ENCODE results near the gene AADACL4.

AADACL4 gene

GRCh38 chr1:12613180-12613579, 30.7 kb upstream of the AADACL4 start:
- no peak for DNase-seq (ENCODE audit: low spot score)

GRCh38 chr1:12614402-12615158, 29.3 kb upstream of the AADACL4 start:
- no peak for DNase-seq (ENCODE audit: low spot score)

- no peak for DNase-seq (ENCODE audit: low spot score)
These were observed 28.6 kb upstream of the AADACL4 start for GRCh38 chr1:12615159-12615864.

GRCh38 chr1:12615865-12616708, 27.8 kb upstream of the AADACL4 start:
- no peak for DNase-seq (ENCODE audit: low spot score)

- no peak for DNase-seq (ENCODE audit: low spot score)
These were observed 27.0 kb upstream of the AADACL4 start for GRCh38 chr1:12616709-12617373.

GRCh38 chr1:12617511-12617900, 26.4 kb upstream of the AADACL4 start:
- no peak for DNase-seq (ENCODE audit: low spot score)

GRCh38 chr1:12617901-12618660, 25.8 kb upstream of the AADACL4 start, which contains the start of gene DHRS3:
DHRS3 (minus strand) TSS chr1:12618210; CDS start chr1:12617348, 862 bp downstream.
- peak; percentile 88 for DNase-seq (ENCODE audit: low spot score)

- no peak for DNase-seq (ENCODE audit: low spot score)
These were observed 25.3 kb upstream of the AADACL4 start for GRCh38 chr1:12618661-12618964.

GRCh38 chr1:12618965-12619791, 24.7 kb upstream of the AADACL4 start:
- DNase-seq (ENCODE audit: low spot score), result peak; percentile 78

- peak; percentile 89 for DNase-seq (ENCODE audit: low spot score)
These were observed 23.9 kb upstream of the AADACL4 start for GRCh38 chr1:12619792-12620487.

GRCh38 chr1:12620488-12620865, 23.4 kb upstream of the AADACL4 start:
- no peak for DNase-seq (ENCODE audit: low spot score)

- DNase-seq (ENCODE audit: low spot score), result no peak
These were observed 23.0 kb upstream of the AADACL4 start for GRCh38 chr1:12620931-12621330.

GRCh38 chr1:12621346-12622335, 22.2 kb upstream of the AADACL4 start:
- DNase-seq (ENCODE audit: low spot score), result no peak

- no peak for DNase-seq (ENCODE audit: low spot score)
These were observed 21.4 kb upstream of the AADACL4 start for GRCh38 chr1:12622506-12622905.

GRCh38 chr1:12625276-12625675, 18.6 kb upstream of the AADACL4 start:
- no peak for DNase-seq (ENCODE audit: low spot score)

GRCh38 chr1:12626888-12627287, 17.0 kb upstream of the AADACL4 start:
- DNase-seq (ENCODE audit: low spot score), result no peak

- DNase-seq (ENCODE audit: low spot score), result no peak
These were observed 16.6 kb upstream of the AADACL4 start for GRCh38 chr1:12627296-12627695.

GRCh38 chr1:12629511-12629956, 14.4 kb upstream of the AADACL4 start:
- DNase-seq (ENCODE audit: low spot score), result no peak
